SK-N-SH (cell line): Measurements from ENCODE around the gene CCDC192.

Source experiments
- CTCF ChIP-seq: fragments of 200-600 bp; sonication (generic); IDR thresholded peaks from 2 replicates; pipeline ENCODE4 v1.6.1; 2017; ENCODE audit warnings: antibody characterized with exemption, mild to moderate bottlenecking, moderate library complexity
- TF ChIP-seq, protein P1 (sequence below): fragments of 150-350 bp; IDR thresholded peaks from 2 replicates; pipeline ENCODE4 v1.6.1; 2017; ENCODE audit warnings: antibody characterized with exemption, low read length, low read depth, borderline replicate concordance

GRCh38 chr5:127705120-127705892 is 2.1 kb downstream of the CCDC192 start:
- TF ChIP-seq CTCF = no peak
- TF ChIP-seq, protein P1, sequence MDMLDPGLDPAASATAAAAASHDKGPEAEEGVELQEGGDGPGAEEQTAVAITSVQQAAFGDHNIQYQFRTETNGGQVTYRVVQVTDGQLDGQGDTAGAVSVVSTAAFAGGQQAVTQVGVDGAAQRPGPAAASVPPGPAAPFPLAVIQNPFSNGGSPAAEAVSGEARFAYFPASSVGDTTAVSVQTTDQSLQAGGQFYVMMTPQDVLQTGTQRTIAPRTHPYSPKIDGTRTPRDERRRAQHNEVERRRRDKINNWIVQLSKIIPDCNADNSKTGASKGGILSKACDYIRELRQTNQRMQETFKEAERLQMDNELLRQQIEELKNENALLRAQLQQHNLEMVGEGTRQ = no peak
